MCF 10A (cell line): ENCODE results near the gene LPO. TPM values are rescaled to one million over a fixed set of nuclear protein-coding genes. Genes with fewer than 3 reads are reported as not detected.
A peak's percentile ranks its signal among the peaks of the same experiment; 100 is the strongest.

Source experiments
- BruUV-seq: library from RNA; stranded (reverse); fragments of 400-500 nt; replicated peaks from 2 replicates; lab custom pipeline; 2021; lab: Mats Ljungman, UMichigan
- CTCF ChIA-PET: fragments of 300-600 bp; sonication (Branson Sonifier 250); formaldehyde crosslinking; extraction: SDS; loops from one replicate; lab custom pipeline; 2021; ENCODE audit warnings: antibody characterized with exemption, inconsistent platforms; lab: Yijun Ruan, JAX
- POLR2A ChIA-PET: fragments of 300-600, 350-650 bp; sonication (Branson Sonifier 250); formaldehyde crosslinking; extraction: SDS; loops from one replicate; lab custom pipeline; 2020; ENCODE audit warnings: antibody characterized with exemption, inconsistent platforms; lab: Yijun Ruan, JAX
- DNase-seq: peaks from one replicate; pipeline ENCODE4 v3.0.0-alpha.2; 2018; ENCODE audit not compliant: unreplicated experiment
- H3K27ac Mint-ChIP-seq: one replicate; pipeline ENCODE4 v1.8.0; 2022; ENCODE audit warnings: mild to moderate bottlenecking, low read depth, mixed read lengths; ENCODE audit not compliant: unreplicated experiment
- H3K27me3 Mint-ChIP-seq: one replicate; pipeline ENCODE4 v1.8.0; 2022; ENCODE audit warnings: mixed read lengths; ENCODE audit not compliant: insufficient read depth, unreplicated experiment
- H3K36me3 Mint-ChIP-seq: one replicate; pipeline ENCODE4 v1.8.0; 2022; ENCODE audit warnings: mild to moderate bottlenecking, moderate library complexity, mixed read lengths; ENCODE audit not compliant: insufficient read depth, unreplicated experiment
- H3K4me1 Mint-ChIP-seq: one replicate; pipeline ENCODE4 v1.8.0; 2022; ENCODE audit warnings: mixed read lengths; ENCODE audit not compliant: insufficient read depth, unreplicated experiment
- H3K4me3 Mint-ChIP-seq: one replicate; pipeline ENCODE4 v1.8.0; 2022; ENCODE audit warnings: mild to moderate bottlenecking, moderate library complexity, mixed read lengths; ENCODE audit not compliant: unreplicated experiment
- H3K9me3 Mint-ChIP-seq: one replicate; pipeline ENCODE4 v1.8.0; 2022; ENCODE audit warnings: mixed read lengths; ENCODE audit not compliant: unreplicated experiment
- intact Hi-C: fragments of 100-400 bp; cut with micrococcal nuclease; formaldehyde crosslinking; loops from 2 replicates; pipeline ENCODE4 v1.14.1; 2022
- total RNA-seq: library from RNA; stranded (reverse); gene quantifications from 2 replicates; pipeline ENCODE4 v1.2.3, GENCODE V29; 2022
- TF ChIP-seq, protein P1 (sequence below): fragments of 200-600 bp; IDR thresholded peaks from one replicate; pipeline ENCODE4 v1.8.0; 2022; ENCODE audit warnings: antibody characterized with exemption, mild to moderate bottlenecking; ENCODE audit not compliant: unreplicated experiment

Gene LPO
- total RNA-seq, 1 experiment from 2014 or later: not detected

- Mint-ChIP-seq H3K36me3 (no peaks in the 10 kb centered on the region), H3K4me3 (no peak overlapping the region), H3K27me3 (peaks cover 4% of the 10 kb centered on the region), H3K9me3 (no peaks in the 10 kb centered on the region), H3K4me1 (peaks cover 4% of the 10 kb centered on the region), H3K27ac (no peak overlapping the region)
- no TSS peak for BruUV-seq
- TF ChIP-seq, protein P1, sequence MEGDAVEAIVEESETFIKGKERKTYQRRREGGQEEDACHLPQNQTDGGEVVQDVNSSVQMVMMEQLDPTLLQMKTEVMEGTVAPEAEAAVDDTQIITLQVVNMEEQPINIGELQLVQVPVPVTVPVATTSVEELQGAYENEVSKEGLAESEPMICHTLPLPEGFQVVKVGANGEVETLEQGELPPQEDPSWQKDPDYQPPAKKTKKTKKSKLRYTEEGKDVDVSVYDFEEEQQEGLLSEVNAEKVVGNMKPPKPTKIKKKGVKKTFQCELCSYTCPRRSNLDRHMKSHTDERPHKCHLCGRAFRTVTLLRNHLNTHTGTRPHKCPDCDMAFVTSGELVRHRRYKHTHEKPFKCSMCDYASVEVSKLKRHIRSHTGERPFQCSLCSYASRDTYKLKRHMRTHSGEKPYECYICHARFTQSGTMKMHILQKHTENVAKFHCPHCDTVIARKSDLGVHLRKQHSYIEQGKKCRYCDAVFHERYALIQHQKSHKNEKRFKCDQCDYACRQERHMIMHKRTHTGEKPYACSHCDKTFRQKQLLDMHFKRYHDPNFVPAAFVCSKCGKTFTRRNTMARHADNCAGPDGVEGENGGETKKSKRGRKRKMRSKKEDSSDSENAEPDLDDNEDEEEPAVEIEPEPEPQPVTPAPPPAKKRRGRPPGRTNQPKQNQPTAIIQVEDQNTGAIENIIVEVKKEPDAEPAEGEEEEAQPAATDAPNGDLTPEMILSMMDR: no peak
- peak; percentile 23 for DNase-seq
- ChIA-PET CTCF (interaction anchor here (0.7 kb wide), 1 partner anchor 32 kb away, joined by 3 read pairs; no protein-coding TSS in a partner anchor), POLR2A (no interaction called here)
- intact Hi-C loops: no loop called here
Measured at GRCh38 chr17:58285422-58285810, 47.0 kb downstream of the LPO start.

GRCh38 chr17:58289869-58290268 lies 51.5 kb downstream of the LPO start:
- peaks cover 41% of the 10 kb centered on the region for H3K27me3 Mint-ChIP-seq
- ChIA-PET CTCF (no interaction called here), POLR2A (interaction anchor here (0.7 kb wide), 1 partner anchor 403 kb away, joined by 3 read pairs; no protein-coding TSS in a partner anchor)
- no peaks in the 10 kb centered on the region for H3K9me3 Mint-ChIP-seq
- intact Hi-C loops: no loop called here
- no peak overlapping the region for H3K4me3 Mint-ChIP-seq
- no peaks in the 10 kb centered on the region for H3K36me3 Mint-ChIP-seq
- H3K4me1 Mint-ChIP-seq: peaks cover 4% of the 10 kb centered on the region
- DNase-seq: peak; percentile 48
- BruUV-seq: no TSS peak
- H3K27ac Mint-ChIP-seq: no peak overlapping the region
- TF ChIP-seq, protein P1: no peak

- Mint-ChIP-seq H3K9me3 (no peaks in the 10 kb centered on the region), H3K27me3 (peaks cover 50% of the 10 kb centered on the region), H3K4me1 (peaks cover 4% of the 10 kb centered on the region), H3K27ac (no peak overlapping the region), H3K36me3 (no peaks in the 10 kb centered on the region), H3K4me3 (no peak overlapping the region)
- CTCF ChIA-PET: no interaction called here
- no TSS peak for BruUV-seq
- intact Hi-C loops: no loop called here
- TF ChIP-seq, protein P1: no peak
- no peak for DNase-seq
- POLR2A ChIA-PET: interaction anchor here (0.7 kb wide), 1 partner anchor 1085 kb away, joined by 3 read pairs; no protein-coding TSS in a partner anchor
Measured at GRCh38 chr17:58291246-58291645, 52.9 kb downstream of the LPO start.

GRCh38 chr17:58294034-58294433 lies 55.6 kb downstream of the LPO start:
- H3K36me3 Mint-ChIP-seq: no peaks in the 10 kb centered on the region

More at GRCh38 chr17:58294034-58294433, 55.6 kb downstream of the LPO start:
- Mint-ChIP-seq H3K4me3 (no peak overlapping the region), H3K9me3 (no peaks in the 10 kb centered on the region), H3K27me3 (peaks cover 72% of the 10 kb centered on the region), H3K27ac (no peak overlapping the region), H3K4me1 (peaks cover 4% of the 10 kb centered on the region)
- intact Hi-C loops: no loop called here
- no peak for DNase-seq
- no TSS peak for BruUV-seq
- POLR2A ChIA-PET: no interaction called here
- CTCF ChIA-PET: interaction anchor here (0.6 to 1.0 kb wide), 2 partner anchors 153 to 156 kb away, joined by 3 read pairs; no protein-coding TSS in a partner anchor
- TF ChIP-seq, protein P1: no peak
